OCI-M2 (cell line): ENCODE results near the gene ANKLE1.
A peak's percentile ranks its signal among the peaks of the same experiment; 100 is the strongest.

ENCODE experiments used
- DNase-seq: peaks from one replicate; lab custom pipeline; 2025; ENCODE audit not compliant: unreplicated experiment; lab: John Stamatoyannopoulos, UW

ANKLE1 gene

GRCh38 chr19:17325881-17326594 lies 44.3 kb downstream of the ANKLE1 start:
- DNase-seq = no peak

GRCh38 chr19:17326595-17326966 lies 44.9 kb downstream of the ANKLE1 start:
- DNase-seq = no peak

GRCh38 chr19:17327068-17327653 lies 45.5 kb downstream of the ANKLE1 start:
- DNase-seq = no peak

- no peak for DNase-seq
Observed at GRCh38 chr19:17327654-17328516, 46.2 kb downstream of the ANKLE1 start.

- DNase-seq = no peak
Observed at GRCh38 chr19:17328517-17329365, 47.0 kb downstream of the ANKLE1 start.

- no peak for DNase-seq
Observed at GRCh38 chr19:17329366-17330261, 47.9 kb downstream of the ANKLE1 start.

- DNase-seq = no peak
Observed at GRCh38 chr19:17330262-17331044, 48.8 kb downstream of the ANKLE1 start.

GRCh38 chr19:17331045-17331558 lies 49.4 kb downstream of the ANKLE1 start:
- DNase-seq = no peak

GRCh38 chr19:17332360-17332676 lies 50.6 kb downstream of the ANKLE1 start:
- DNase-seq = no peak

GRCh38 chr19:17332677-17333581 lies 51.2 kb downstream of the ANKLE1 start:
- no peak for DNase-seq

- no peak for DNase-seq
Observed at GRCh38 chr19:17333611-17334413, 52.1 kb downstream of the ANKLE1 start.

GRCh38 chr19:17334414-17335409 lies 53.0 kb downstream of the ANKLE1 start, which contains the start of gene ANO8:
ANO8 (minus strand) TSS chr19:17334855; CDS start chr19:17334670, 185 bp downstream.
- peak; percentile 96 for DNase-seq

GRCh38 chr19:17335575-17335974 lies 53.9 kb downstream of the ANKLE1 start:
- DNase-seq = no peak
